Measurements from ENCODE around the gene LPGAT1.

LPGAT1 gene

GRCh38 chr1:211839106-211839505, 8.5 kb upstream of the LPGAT1 start:
- no peak for DNase-seq
- Histone ChIP-seq H3K36me3 (ENCODE audit: control insufficient read depth in 4 of 4, insufficient read depth in 4 of 4, low read length in 3 of 4) (no peaks in the 10 kb centered on the region), H3K4me3 (ENCODE audit: control insufficient read depth in 1 of 7, extremely low read depth in 1 of 7, insufficient read depth in 4 of 7, low read depth in 2 of 7, low read length in 6 of 7) (no peak overlapping the region), H3K27me3 (replicated peaks in 2 of 5; ENCODE audit: control insufficient read depth in 4 of 5, insufficient read depth in 5 of 5, low read length in 4 of 5) (no peaks in the 10 kb centered on the region), H3K27ac (ENCODE audit: insufficient read depth in 1 of 2, low read depth in 1 of 2, low read length in 2 of 2, poor library complexity in 1 of 2, severe bottlenecking in 2 of 2) (no peak overlapping the region), H3K4me1 (ENCODE audit: control extremely low read depth in 1 of 4, control insufficient read depth in 4 of 4, insufficient read depth in 4 of 4, low read length in 3 of 4) (peaks cover 0 to 3% (median 0%) of the 10 kb centered on the region in 4 experiments), H3K9me3 (ENCODE audit: control extremely low read depth in 1 of 5, control insufficient read depth in 4 of 5, insufficient read depth in 2 of 5, low read depth in 1 of 5, low read length in 4 of 5) (no peaks in the 10 kb centered on the region)
- CTCF ChIA-PET = no interaction called here
- no CpG with 5 or more reads among the region's 1 CpG for WGBS (ENCODE audit: insufficient coverage)
- POLR2A ChIA-PET = no interaction called here

- WGBS (ENCODE audit: insufficient coverage) = 67% methylated on average over 1 of the region's 1 CpG
- H3K4me1 ChIP-seq (ENCODE audit: control extremely low read depth in 1 of 4, control insufficient read depth in 4 of 4, insufficient read depth in 4 of 4, low read length in 3 of 4) = peaks cover 4 to 27% (median 20%) of the 10 kb centered on the region in 4 experiments
- peak; percentile 6 to 66 (median 66) for DNase-seq
- ChIA-PET POLR2A (interaction anchor here (1.1 kb wide), 1 partner anchor 23 kb away, joined by 3 read pairs; no protein-coding TSS in a partner anchor), CTCF (interaction anchor here (0.9 to 1.9 kb wide), 2 partner anchors 10 to 135 kb away, joined by 3 to 8 read pairs; no protein-coding TSS in a partner anchor)
- no peak overlapping the region for H3K4me3 ChIP-seq (ENCODE audit: control insufficient read depth in 1 of 7, extremely low read depth in 1 of 7, insufficient read depth in 4 of 7, low read depth in 2 of 7, low read length in 6 of 7)
- no peaks in the 10 kb centered on the region for H3K9me3 ChIP-seq (ENCODE audit: control extremely low read depth in 1 of 5, control insufficient read depth in 4 of 5, insufficient read depth in 2 of 5, low read depth in 1 of 5, low read length in 4 of 5)
- no peak overlapping the region for H3K27ac ChIP-seq (ENCODE audit: insufficient read depth in 1 of 2, low read depth in 1 of 2, low read length in 2 of 2, poor library complexity in 1 of 2, severe bottlenecking in 2 of 2)
- no peaks in the 10 kb centered on the region for H3K27me3 ChIP-seq (replicated peaks in 2 of 5; ENCODE audit: control insufficient read depth in 4 of 5, insufficient read depth in 5 of 5, low read length in 4 of 5)
- H3K36me3 ChIP-seq (ENCODE audit: control insufficient read depth in 4 of 4, insufficient read depth in 4 of 4, low read length in 3 of 4) = peaks cover 0 to 3% (median 0%) of the 10 kb centered on the region in 4 experiments
These were observed 2.7 kb upstream of the LPGAT1 start for GRCh38 chr1:211833174-211833820.

GRCh38 chr1:211832661-211833060, 2.1 kb upstream of the LPGAT1 start:
- H3K4me1 ChIP-seq (ENCODE audit: control extremely low read depth in 1 of 4, control insufficient read depth in 4 of 4, insufficient read depth in 4 of 4, low read length in 3 of 4) = peaks cover 4 to 30% (median 20%) of the 10 kb centered on the region in 4 experiments
- CTCF ChIA-PET = interaction anchor here (1.9 kb wide), 1 partner anchor 134 kb away, joined by 8 read pairs; no protein-coding TSS in a partner anchor

GRCh38 chr1:211831558-211832323, 1.2 kb upstream of the LPGAT1 start:
- Histone ChIP-seq H3K27me3 (replicated peaks in 2 of 5; ENCODE audit: control insufficient read depth in 4 of 5, insufficient read depth in 5 of 5, low read length in 4 of 5) (no peaks in the 10 kb centered on the region), H3K36me3 (ENCODE audit: control insufficient read depth in 4 of 4, insufficient read depth in 4 of 4, low read length in 3 of 4) (peaks cover 0 to 6% (median 2%) of the 10 kb centered on the region in 4 experiments), H3K4me3 (ENCODE audit: control insufficient read depth in 1 of 7, extremely low read depth in 1 of 7, insufficient read depth in 4 of 7, low read depth in 2 of 7, low read length in 6 of 7) (no peak overlapping the region), H3K4me1 (ENCODE audit: control extremely low read depth in 1 of 4, control insufficient read depth in 4 of 4, insufficient read depth in 4 of 4, low read length in 3 of 4) (peaks cover 4 to 35% (median 20%) of the 10 kb centered on the region in 4 experiments), H3K27ac (ENCODE audit: insufficient read depth in 1 of 2, low read depth in 1 of 2, low read length in 2 of 2, poor library complexity in 1 of 2, severe bottlenecking in 2 of 2) (no peak overlapping the region), H3K9me3 (ENCODE audit: control extremely low read depth in 1 of 5, control insufficient read depth in 4 of 5, insufficient read depth in 2 of 5, low read depth in 1 of 5, low read length in 4 of 5) (no peaks in the 10 kb centered on the region)
- ChIA-PET CTCF (no interaction called here), POLR2A (no interaction called here)
- 100% methylated on average over 3 of the region's 4 CpGs for WGBS (ENCODE audit: insufficient coverage)
- no peak for DNase-seq

More at GRCh38 chr1:211832661-211833060, 2.1 kb upstream of the LPGAT1 start:
- Histone ChIP-seq H3K9me3 (ENCODE audit: control extremely low read depth in 1 of 5, control insufficient read depth in 4 of 5, insufficient read depth in 2 of 5, low read depth in 1 of 5, low read length in 4 of 5) (no peaks in the 10 kb centered on the region), H3K27ac (ENCODE audit: insufficient read depth in 1 of 2, low read depth in 1 of 2, low read length in 2 of 2, poor library complexity in 1 of 2, severe bottlenecking in 2 of 2) (no peak overlapping the region), H3K4me3 (ENCODE audit: control insufficient read depth in 1 of 7, extremely low read depth in 1 of 7, insufficient read depth in 4 of 7, low read depth in 2 of 7, low read length in 6 of 7) (no peak overlapping the region), H3K36me3 (ENCODE audit: control insufficient read depth in 4 of 4, insufficient read depth in 4 of 4, low read length in 3 of 4) (peaks cover 0 to 4% (median 2%) of the 10 kb centered on the region in 4 experiments), H3K27me3 (replicated peaks in 2 of 5; ENCODE audit: control insufficient read depth in 4 of 5, insufficient read depth in 5 of 5, low read length in 4 of 5) (no peaks in the 10 kb centered on the region)
- peak in 1 of 3 donors; percentile 9 for DNase-seq
- no CpG with 5 or more reads among the region's 2 CpGs for WGBS (ENCODE audit: insufficient coverage)
- POLR2A ChIA-PET = no interaction called here

GRCh38 chr1:211830055-211830327, 572 bp downstream of the LPGAT1 start:
- CTCF ChIA-PET = no interaction called here
- WGBS (ENCODE audit: insufficient coverage) = 0% methylated on average over 36 of the region's 45 CpGs
- H3K36me3 ChIP-seq (ENCODE audit: control insufficient read depth in 4 of 4, insufficient read depth in 4 of 4, low read length in 3 of 4) = peaks cover 0 to 8% (median 5%) of the 10 kb centered on the region in 4 experiments
- H3K4me1 ChIP-seq (ENCODE audit: control extremely low read depth in 1 of 4, control insufficient read depth in 4 of 4, insufficient read depth in 4 of 4, low read length in 3 of 4) = peaks cover 4 to 35% (median 20%) of the 10 kb centered on the region in 4 experiments
- H3K27ac ChIP-seq (ENCODE audit: insufficient read depth in 1 of 2, low read depth in 1 of 2, low read length in 2 of 2, poor library complexity in 1 of 2, severe bottlenecking in 2 of 2) = peak overlapping the region; percentile 40 to 82
- peak overlapping the region; percentile 69 to 94 (median 79) for H3K4me3 ChIP-seq (ENCODE audit: control insufficient read depth in 1 of 7, extremely low read depth in 1 of 7, insufficient read depth in 4 of 7, low read depth in 2 of 7, low read length in 6 of 7)
- no peaks in the 10 kb centered on the region for H3K27me3 ChIP-seq (replicated peaks in 2 of 5; ENCODE audit: control insufficient read depth in 4 of 5, insufficient read depth in 5 of 5, low read length in 4 of 5)
- POLR2A ChIA-PET = no interaction called here
- DNase-seq = no peak
- H3K9me3 ChIP-seq (ENCODE audit: control extremely low read depth in 1 of 5, control insufficient read depth in 4 of 5, insufficient read depth in 2 of 5, low read depth in 1 of 5, low read length in 4 of 5) = no peaks in the 10 kb centered on the region

GRCh38 chr1:211829343-211830054, 1.1 kb downstream of the LPGAT1 start:
- peak overlapping the region; percentile 40 to 82 for H3K27ac ChIP-seq (ENCODE audit: insufficient read depth in 1 of 2, low read depth in 1 of 2, low read length in 2 of 2, poor library complexity in 1 of 2, severe bottlenecking in 2 of 2)
- peak overlapping the region; percentile 69 to 94 (median 79) for H3K4me3 ChIP-seq (ENCODE audit: control insufficient read depth in 1 of 7, extremely low read depth in 1 of 7, insufficient read depth in 4 of 7, low read depth in 2 of 7, low read length in 6 of 7)
- peaks cover 4 to 35% (median 20%) of the 10 kb centered on the region in 4 experiments for H3K4me1 ChIP-seq (ENCODE audit: control extremely low read depth in 1 of 4, control insufficient read depth in 4 of 4, insufficient read depth in 4 of 4, low read length in 3 of 4)
- ChIA-PET CTCF (interaction anchor here (1.8 kb wide), 1 partner anchor 148 kb away, joined by 3 read pairs; no protein-coding TSS in a partner anchor), POLR2A (no interaction called here)
- WGBS (ENCODE audit: insufficient coverage) = 37% methylated on average over 15 of the region's 22 CpGs
- peaks cover 0 to 10% (median 8%) of the 10 kb centered on the region in 4 experiments for H3K36me3 ChIP-seq (ENCODE audit: control insufficient read depth in 4 of 4, insufficient read depth in 4 of 4, low read length in 3 of 4)
- DNase-seq = peak; percentile 31 to 81 (median 73)
- H3K9me3 ChIP-seq (ENCODE audit: control extremely low read depth in 1 of 5, control insufficient read depth in 4 of 5, insufficient read depth in 2 of 5, low read depth in 1 of 5, low read length in 4 of 5) = no peaks in the 10 kb centered on the region
- no peaks in the 10 kb centered on the region for H3K27me3 ChIP-seq (replicated peaks in 2 of 5; ENCODE audit: control insufficient read depth in 4 of 5, insufficient read depth in 5 of 5, low read length in 4 of 5)
